Activated T-cell treated with anti-CD3 and anti-CD28 coated beads for 1 hour (primary cell): ENCODE results near the gene TSPYL4.

Experiments used
- DNase-seq: peaks from one replicate; pipeline ENCODE4 v3.0.0-alpha.2; 2020; ENCODE audit warnings: low read depth

The TSPYL4 gene

GRCh38 chr6:116268589-116269293, 14.9 kb upstream of the TSPYL4 start:
- DNase-seq = no peak

- DNase-seq = no peak
These were observed 14.1 kb upstream of the TSPYL4 start for GRCh38 chr6:116267836-116268588.

- DNase-seq = no peak
These were observed 12.9 kb upstream of the TSPYL4 start for GRCh38 chr6:116266803-116267202.

- DNase-seq = no peak
These were observed 11.4 kb upstream of the TSPYL4 start for GRCh38 chr6:116265041-116265829.

GRCh38 chr6:116263353-116263752, 9.5 kb upstream of the TSPYL4 start:
- DNase-seq = no peak

GRCh38 chr6:116258520-116258919, 4.6 kb upstream of the TSPYL4 start:
- no peak for DNase-seq

GRCh38 chr6:116256694-116257093, 2.8 kb upstream of the TSPYL4 start:
- no peak for DNase-seq

GRCh38 chr6:116255246-116255800, 1.4 kb upstream of the TSPYL4 start:
- DNase-seq = no peak

- no peak for DNase-seq
These were observed 602 bp upstream of the TSPYL4 start for GRCh38 chr6:116254297-116255056.

- DNase-seq = no peak
These were observed 729 bp downstream of the TSPYL4 start for GRCh38 chr6:116253188-116253504.

GRCh38 chr6:116251568-116252384, 2.1 kb downstream of the TSPYL4 start:
- DNase-seq = no peak

- no peak for DNase-seq
These were observed 5.3 kb downstream of the TSPYL4 start for GRCh38 chr6:116248577-116248976.

GRCh38 chr6:116247285-116247684, 6.6 kb downstream of the TSPYL4 start:
- DNase-seq = no peak

- no peak for DNase-seq
These were observed 7.8 kb downstream of the TSPYL4 start for GRCh38 chr6:116246089-116246488.

GRCh38 chr6:116244284-116244683, 9.6 kb downstream of the TSPYL4 start:
- no peak for DNase-seq

GRCh38 chr6:116239856-116240255, 14.0 kb downstream of the TSPYL4 start:
- DNase-seq = no peak

- DNase-seq = no peak
These were observed 14.6 kb downstream of the TSPYL4 start for GRCh38 chr6:116239256-116239655.

- DNase-seq = no peak
These were observed 15.8 kb downstream of the TSPYL4 start for GRCh38 chr6:116238083-116238482.

- no peak for DNase-seq
These were observed 19.2 kb downstream of the TSPYL4 start for GRCh38 chr6:116234689-116235088.

- no peak for DNase-seq
These were observed 24.5 kb downstream of the TSPYL4 start for GRCh38 chr6:116229287-116229913.

- no peak for DNase-seq
These were observed 30.5 kb downstream of the TSPYL4 start for GRCh38 chr6:116223355-116223754.
